ENCODE data around the gene CTSL. TPM values are rescaled to one million over a fixed set of nuclear protein-coding genes. Genes with fewer than 3 reads are reported as not detected.

The CTSL gene
- total RNA-seq, result 54.3 and 57.3 TPM in 2 replicates

DNA sequence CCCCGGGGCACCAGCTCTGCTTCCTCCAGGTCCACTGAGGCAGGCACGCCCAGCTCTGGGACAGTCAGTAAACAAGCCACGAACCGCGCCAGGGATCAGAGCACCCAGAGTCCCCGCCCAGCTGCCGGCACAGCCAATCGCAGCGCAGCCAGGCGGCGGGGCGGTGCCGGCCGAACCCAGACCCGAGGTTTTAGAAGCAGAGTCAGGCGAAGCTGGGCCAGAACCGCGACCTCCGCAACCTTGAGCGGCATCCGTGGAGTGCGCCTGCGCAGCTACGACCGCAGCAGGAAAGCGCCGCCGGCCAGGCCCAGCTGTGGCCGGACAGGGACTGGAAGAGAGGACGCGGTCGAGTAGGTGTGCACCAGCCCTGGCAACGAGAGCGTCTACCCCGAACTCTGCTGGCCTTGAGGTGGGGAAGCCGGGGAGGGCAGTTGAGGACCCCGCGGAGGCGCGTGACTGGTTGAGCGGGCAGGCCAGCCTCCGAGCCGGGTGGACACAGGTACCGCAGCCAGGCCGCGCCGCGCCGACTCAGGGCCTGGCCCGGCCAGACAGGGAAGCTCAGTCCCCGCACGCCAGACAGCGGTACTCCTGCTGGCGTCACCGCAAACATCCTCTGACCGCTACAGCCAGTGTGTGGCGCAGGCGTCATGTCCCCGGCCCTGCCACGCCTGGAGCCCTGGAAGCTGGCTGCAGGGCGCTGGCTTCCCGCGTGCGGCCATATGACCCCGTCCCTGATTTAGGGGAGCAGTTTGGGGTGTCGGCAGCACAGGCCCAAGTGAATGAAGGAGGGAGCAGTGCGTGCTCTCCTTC lies at the start of gene CTSL:
Gene CTSL, plus strand, starts transcription at position 220 of the 810 bp plus-strand sequence. CDS start 1,485 bp downstream, outside the sequence.

Other genes starting within 250 kb of the CTSL start
- 428 and 508 TPM in 2 replicates for gene DAPK1, start 228.3 kb upstream of the CTSL start, total RNA-seq
- gene SPATA31E1, start 156.8 kb downstream of the CTSL start, total RNA-seq, result not detected in 2 replicates
- not detected in 2 replicates for gene SPATA31C1, start 191.8 kb downstream of the CTSL start, total RNA-seq
- 7.9 and 10.2 TPM in 2 replicates for gene CDK20, start 248.4 kb downstream of the CTSL start, total RNA-seq

Data from placental epithelial cell (primary cell).